Glomerular endothelial cell (primary cell): ENCODE measurements around the gene PPM1L. TPM values are rescaled to one million over a fixed set of nuclear protein-coding genes. Genes with fewer than 3 reads are reported as not detected.

Experiments used
- DNase-seq: peaks from one replicate; pipeline ENCODE4 v3.0.0-alpha.2; 2011; ENCODE audit warnings: low read depth, low spot score; ENCODE audit errors: extremely low read depth
- total RNA-seq: library from RNA; depleted of rRNA; stranded (reverse); fragments of >200 nt; gene quantifications from 2 replicates; pipeline ENCODE4 v1.2.3, GENCODE V29; 2015

PPM1L gene
- total RNA-seq, 1 donor from 2014 or later = 3.2 TPM

DNA sequence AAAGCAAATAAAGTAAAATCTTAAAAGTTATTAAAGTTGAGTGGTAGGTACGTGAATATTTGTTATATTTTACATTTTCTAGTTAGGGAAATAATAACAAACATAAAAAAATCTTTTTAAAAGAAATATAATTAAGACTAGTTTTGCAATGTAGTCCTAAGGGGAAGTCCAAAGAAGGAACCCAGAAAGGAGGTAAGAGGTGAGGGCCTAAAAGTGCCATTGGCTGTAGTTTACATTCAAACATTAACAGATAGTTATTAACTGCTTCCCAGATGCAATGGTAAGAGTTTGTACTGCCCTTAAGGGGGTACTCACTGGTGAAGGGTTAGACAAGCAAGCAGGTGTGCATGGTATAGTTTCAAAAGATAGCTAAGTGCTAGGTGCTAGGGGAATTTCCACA is 269.9 kb downstream of the PPM1L start:
- DNase-seq = no peak

DNA sequence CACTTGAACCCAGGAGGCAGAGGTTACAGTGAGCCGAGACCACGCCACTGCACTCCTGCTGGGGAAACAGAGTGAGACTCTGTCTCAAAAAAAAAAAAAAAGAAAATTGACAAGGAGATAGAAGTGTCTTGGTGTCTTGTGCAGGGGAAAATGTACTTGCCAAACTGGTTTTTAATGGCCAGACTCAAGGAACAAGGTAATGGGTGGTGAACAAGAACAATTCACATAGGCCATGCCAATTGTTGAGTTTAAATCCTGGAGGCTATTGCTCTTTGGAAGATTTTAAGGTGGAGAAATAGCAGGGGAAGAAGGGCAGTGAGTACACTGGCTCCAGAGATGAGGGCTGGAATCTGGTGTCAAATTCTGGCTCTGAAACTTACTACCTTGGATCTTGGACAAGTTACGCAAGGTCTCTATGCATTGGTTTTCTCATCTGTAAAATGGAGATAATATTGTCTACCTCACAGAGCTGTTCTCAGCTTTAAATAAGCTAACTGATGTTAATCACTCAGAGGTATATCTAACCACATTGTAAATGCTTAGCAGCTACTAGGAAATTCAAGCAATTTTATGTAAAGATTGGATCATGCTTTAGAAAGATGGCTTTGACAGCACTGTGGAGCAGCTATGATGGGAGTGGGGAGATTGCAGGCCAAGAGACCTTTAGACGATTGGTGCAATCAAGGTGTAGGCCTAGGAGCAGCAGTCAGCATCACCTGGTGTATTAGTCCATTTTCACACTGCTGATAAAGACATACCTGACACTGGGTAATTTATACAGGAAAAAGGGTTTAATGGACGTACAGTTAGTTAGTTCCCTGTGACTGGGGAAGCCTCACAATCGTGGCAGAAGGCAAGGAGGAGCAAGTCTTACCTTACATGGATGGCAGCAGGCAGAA is 270.8 kb downstream of the PPM1L start:
- DNase-seq = no peak

DNA sequence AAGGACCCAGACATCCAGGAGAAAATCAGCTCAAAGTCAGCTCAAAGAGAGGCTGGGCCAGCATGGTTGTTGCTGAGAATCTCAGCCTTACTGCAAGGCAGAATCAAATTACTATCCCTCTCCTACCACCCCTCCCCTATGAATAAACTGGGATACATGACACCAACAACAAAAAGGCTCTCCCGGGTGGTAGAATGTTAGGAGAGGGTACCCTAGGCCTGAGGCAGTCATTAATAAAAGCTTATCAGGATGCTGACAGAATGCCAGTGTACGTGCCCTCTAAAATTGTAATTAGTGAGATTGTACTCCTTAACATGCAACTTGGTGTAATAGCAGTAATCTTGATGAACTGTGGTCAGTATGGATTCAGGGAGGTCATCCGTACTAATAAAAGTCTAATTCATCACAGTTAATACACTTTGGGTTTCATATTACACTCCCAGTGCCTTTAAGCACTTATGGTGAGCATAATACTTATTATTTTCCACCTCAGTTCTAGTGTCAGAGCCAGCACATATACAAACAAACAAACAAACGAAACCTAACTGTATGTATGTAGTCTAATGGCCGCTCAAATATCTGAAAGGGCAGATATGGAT is 272.6 kb downstream of the PPM1L start:
- DNase-seq = no peak

DNA sequence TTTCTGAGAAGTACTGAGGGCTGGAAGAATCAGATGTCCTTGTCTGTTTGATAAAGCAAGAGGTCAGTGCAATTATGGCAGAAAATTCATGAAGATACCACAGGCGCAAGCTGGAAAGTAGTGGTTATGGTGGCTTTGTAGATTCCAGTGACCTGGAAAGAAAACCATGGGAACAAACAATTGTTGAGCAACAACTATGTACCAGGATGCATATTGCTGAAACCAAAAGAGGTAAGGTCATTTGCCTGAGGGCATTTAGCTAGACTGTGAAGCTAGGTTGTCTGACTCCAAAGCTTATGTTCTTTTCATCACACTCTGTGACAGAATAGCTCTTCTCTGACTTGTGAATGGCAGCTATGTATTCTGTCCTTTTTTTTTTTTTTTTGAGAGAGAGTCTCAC is 275.1 kb downstream of the PPM1L start:
- no peak for DNase-seq

DNA sequence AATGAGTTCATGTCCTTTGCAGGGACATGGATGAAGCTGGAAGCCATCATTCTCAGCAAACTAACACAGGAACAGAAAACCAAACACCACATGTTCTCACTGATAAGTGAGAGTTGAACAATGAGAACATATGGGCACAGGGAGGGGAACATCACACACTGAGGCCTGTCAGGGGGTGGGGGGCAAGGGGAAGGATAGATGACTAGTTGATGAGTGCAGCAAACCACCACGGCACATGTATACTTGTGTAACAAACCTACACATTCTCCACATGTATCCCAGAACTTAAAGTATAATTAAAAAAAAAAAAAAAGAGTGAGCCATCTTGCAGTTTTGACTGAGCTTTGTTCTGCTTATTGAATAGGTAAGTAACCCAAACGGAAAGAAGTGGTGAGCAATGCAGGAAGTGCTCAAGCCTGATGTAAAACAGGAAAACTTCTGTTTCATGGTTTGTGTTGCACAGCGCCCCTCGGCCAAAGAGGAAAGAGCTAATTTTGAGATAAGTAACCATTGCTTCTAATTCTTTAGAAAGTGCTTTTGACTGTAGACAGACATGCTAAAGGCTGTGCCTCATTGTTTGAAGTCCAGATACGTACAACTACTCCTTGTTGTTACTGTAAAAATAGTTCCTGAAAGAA is 279.0 kb downstream of the PPM1L start:
- peak; percentile 57 for DNase-seq

DNA sequence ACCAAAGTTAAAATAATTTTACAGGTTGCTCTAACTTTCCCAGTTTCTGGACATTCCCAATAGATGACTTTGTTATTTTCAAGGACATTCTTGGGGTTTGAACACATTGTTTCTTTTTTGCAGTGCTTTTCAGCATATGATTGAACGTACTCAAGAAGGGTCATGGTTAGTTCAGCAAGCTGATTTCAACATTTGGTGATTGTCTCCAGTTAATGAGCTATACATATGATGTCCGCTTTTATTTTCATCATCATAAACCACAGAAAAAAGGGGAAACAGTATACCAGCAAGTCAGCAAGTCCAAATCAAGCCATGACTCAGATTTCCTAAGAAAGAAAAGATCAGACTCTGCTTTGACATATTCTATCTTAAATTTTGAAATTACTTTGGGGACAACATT is 279.7 kb downstream of the PPM1L start:
- DNase-seq = peak; percentile 56

DNA sequence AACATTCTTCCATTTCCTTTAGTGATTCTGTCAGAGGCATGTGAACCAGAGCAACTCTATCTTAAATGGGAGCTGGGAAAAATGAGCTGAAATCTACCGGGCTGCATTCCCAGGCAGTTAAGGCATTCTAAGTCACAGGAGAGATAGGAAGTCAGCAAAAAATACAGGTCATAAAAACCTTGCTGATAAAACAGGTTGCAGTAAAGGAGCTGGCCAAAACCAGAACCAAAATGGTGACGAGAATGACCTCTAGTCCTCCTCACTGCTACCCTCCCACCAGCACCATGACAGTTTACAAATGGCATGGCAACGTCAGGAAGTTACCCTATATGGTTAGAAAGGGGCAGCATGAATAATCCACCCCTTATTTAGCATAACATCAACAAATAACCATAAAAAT is 282.7 kb downstream of the PPM1L start:
- no peak for DNase-seq

DNA sequence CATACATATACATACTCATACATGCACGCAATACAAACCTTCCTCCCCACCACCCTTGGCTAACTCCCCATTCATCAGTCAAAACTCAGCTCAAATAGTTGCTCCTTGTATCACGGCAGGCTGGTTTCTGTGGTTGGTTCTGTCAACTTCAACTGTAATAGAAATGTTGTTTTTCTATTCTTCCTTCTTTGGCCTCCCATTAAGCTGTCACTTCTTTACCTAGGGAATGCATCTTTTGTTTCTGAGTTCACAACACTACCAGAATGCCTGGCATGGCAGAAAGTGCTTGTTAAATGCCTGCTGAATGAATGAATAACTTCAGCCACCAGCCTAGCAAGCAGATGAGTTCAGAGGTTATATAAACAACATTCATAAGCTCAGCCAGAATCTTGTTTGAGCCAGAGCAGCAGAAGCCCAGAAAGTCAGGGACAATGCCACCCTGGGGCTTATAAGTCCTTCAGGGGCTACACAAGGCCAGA is 286.0 kb downstream of the PPM1L start:
- DNase-seq = no peak

DNA sequence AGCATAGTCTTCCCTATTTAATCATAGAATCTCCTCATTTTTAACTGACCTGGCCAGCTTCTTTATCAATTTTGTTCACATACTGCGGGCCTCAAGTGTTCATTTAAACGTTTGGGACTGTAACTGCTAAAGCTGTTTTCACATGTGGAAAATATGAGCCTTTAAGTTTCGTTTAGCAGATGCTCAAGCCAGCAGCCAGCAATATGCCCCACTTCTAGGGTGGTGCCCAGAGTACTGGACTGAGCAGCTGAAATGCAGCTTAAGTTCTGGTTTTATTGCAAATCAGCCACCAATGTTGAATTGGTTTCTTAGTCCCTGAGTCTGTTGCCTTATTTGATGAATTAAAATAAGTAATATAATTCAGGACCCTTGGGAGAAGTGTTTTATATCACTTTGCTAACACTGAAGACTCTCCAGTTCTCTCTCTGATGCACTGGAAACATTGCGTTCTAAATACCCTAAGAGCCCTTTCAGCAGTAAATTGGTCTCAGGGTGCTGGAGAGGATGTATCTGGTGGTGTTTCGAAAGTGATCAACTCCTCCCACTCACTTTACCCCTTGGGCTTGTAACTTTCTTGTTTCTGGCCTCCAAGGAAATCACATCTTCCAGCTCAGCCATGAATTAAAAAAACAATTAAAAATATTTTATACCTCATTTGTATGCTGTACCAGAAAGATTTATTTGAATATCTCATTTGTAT is 287.5 kb downstream of the PPM1L start:
- DNase-seq = no peak

DNA sequence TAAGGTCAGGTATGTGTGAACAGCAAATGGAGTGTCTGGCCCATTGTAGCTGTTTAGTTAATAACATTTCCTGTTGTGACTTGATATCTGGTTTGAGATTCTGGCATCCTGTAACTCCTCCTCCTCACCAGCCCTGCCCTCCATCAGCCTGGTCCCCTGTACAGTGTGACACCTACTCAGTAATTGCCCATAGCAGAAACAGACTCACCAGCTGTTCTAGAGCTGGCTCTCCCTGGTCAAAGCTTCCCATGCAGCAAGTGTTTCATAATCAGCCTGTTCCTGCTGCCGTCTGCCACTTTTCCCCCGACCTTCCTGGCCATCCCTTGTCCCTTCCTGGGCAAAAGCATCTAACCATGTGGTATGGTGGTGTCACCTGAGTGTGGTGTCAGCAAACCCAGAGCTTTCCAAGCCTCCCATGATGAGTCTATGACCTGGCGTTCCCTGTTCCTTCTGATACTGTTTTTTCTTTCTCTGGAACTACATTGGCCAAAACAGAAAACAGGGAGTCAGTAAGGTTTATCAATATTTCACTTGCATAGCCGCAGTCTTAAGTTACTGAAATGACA is 293.7 kb downstream of the PPM1L start:
- no peak for DNase-seq

DNA sequence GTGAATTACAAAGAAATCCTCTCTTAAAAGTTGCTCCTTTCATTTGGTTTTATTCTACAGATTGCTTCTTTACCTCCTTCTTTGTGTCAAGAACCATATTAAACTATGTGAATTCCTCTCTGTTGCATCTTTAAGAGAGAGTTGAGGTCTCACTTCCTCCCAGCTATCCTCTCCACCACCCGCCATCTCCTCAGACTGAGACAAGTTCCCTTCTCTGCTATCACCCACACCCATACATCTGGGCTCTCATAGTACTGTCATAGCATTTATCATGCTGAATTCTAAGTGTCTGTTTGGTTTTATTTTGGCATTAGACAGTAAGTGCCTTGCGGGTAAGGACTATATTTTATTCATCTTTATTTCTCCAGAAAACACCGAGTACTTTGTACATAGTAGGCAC is 294.9 kb downstream of the PPM1L start:
- no peak for DNase-seq

DNA sequence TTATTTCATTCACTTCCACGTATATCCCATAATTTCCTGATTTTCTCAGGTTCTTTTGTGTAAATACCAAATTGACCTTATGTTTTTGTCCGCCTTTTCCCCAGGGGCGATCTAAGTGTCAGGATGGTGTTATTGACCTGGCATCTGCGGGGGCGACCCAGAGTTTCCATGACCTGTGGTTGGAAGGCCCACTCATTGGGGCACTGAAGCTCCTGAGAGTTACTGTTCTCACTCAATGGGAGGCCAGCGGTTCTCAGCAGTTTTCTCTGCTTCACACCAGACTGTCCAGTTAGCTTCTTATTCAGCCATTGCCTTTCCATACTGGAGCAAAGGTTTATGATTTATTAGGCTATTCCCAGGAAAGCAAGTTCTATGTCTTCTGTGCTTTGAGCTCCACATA is 295.8 kb downstream of the PPM1L start:
- DNase-seq = no peak

DNA sequence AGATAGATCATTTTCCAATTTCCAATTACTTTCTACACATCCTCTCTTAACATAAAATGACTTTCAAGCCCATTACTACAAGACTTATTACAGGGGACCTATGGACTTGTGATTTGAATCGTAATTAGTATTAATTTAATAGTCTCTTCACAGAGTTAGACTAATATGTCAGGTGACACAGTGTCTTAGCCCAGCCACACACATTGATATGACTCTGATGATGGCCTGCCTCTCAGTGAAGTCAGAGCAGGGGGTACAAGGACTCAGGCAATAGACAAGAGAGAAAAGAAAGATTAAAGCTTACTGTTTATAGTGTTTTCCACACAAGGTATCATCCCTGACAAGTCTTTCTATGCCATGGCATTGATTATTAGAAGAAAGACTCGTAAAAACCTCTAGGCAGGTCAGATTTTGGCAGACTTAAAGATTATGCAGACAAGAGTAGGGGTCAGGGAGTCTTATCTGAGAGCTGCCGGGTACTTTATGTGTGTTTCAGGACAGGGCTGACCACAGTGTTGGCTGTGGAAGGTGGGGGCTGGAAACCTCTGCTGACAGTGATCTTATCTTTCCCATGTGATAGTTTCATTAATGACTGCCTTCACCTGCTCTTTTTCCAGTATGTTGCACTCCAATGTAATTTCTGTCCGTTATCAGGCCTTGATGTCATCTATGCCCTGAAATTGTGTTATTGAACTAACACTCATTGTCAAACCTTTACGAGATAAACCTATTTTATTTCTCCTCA is 299.0 kb downstream of the PPM1L start:
- no peak for DNase-seq

DNA sequence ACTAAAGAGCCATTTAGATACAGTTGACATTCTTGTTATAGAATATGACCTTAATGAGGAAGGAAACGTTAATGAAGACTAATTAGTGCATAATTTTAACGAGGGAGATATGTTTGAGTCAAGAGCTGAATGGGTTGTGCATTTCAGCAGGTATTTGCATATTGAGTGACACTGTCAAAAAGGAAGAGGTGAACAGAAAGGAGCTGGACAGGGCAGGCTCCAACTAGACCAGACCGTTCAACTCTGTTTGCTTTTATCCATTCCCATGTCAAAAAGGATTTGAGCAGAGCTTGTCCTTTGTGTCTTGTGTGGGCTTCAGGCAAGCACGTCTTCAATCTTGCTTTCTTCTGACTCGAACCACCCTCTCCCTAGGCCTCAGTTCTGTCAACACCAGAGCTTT is 308.4 kb downstream of the PPM1L start:
- DNase-seq = no peak

DNA sequence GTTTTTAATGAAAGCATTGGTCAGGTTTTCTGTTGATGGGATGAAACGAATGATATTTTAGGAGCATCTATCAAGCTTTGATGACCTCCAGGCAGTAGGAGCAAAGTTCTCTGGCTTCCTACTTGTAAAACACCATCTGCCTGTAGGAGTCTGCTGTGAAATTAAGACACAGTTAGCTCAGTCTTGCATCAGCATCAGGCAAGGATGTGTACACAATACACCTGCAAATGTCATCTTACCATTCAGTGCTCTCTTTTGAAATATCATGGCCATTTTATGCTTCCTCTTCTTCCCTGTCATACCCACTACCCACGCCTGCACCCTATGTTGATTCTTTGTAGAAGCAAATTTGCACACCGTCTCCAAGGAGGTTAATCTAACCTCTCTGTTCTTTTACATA is 310.9 kb downstream of the PPM1L start:
- DNase-seq = no peak

DNA sequence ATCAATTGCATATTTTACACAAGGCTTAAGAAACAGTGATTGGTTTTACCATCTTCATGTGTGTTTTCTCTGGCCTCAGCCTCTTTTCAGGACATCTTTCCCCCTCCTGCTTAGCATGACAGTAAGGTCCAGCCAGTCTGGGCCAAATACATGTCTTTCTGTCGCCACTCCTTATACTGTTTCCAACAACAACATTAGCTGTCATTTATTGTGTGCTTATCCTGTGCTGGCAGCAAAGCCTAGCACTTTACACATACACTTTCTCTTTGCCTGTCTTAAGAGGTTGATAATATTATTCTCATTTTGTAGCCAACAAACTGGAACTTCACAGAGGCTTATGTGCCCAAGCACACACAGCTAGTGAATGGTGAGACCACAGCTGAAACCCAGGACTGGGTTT is 311.3 kb downstream of the PPM1L start:
- no peak for DNase-seq

DNA sequence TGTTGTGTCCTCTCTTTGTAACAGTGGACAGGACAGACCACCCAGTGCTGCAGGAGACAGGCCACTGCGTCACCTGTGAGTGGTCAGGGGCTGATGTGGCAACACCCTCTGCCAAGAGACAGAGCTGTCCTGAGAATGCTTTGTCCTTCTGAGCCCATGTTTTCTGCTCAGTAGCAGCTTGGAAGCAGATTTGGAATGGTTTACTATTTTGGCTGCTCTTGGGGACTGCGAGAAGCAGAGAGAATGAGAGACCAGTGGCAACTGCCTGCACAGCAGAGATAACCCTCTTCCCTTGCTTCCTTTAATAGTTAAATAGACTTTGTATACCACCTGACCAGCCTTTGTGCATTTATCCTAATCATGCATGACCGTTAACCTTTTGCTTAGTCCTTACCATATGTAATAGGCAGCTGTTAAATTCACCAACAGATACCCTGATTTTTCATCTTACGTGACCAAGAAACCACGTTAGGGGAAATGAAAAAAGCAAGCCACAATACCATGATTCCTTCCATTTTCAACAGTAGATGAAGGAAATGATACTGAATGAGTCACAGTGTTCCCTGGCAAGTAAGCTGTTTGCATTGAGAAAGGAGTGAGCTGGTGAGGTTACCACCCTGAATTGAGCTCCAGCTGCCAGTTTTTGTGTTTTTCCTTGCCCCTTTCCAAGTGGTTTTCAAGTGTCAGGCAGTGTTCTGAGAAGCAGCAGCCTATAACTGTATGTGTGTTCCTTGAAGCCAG is 313.6 kb downstream of the PPM1L start:
- DNase-seq = peak; percentile 81

DNA sequence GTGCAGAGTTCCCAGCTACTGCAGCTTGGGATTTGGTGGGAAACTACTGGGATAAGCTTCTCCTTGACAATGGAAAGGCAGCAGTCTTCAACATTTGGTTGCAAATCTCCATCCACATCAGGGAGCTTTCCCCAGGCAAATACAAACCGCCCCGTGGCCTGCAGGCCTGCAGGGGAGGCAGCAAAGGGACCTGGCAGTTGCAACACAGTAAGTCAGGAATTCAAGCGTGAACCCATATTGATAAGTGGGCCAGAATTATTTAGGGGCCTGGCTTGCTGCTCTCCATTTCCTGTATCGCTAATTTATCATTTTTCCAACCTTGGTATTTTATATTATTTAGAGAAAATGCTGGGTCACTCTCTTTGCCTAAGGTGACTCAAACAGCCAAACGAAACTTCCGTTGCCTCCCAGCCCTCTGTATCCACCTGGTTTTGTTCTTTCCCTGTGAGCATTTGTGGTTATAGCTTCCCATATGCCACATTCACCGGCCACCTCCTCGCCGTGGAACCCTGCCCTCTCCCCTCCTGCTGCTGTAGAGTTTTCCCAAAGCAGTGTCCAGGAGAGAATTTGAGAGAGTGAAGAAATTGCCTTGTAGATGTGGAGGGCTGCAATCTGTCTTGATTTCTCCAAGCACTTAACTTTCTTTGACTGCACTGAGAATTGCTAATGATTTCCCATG is 314.4 kb downstream of the PPM1L start:
- no peak for DNase-seq
